HUDEP-2 (cell line): Measurements from ENCODE around the gene ARMC9.
"Not testable (repeated sequence)": the region's sequence is repeated elsewhere in the genome, so short reads cannot be mapped to it uniquely, and the experiment has no call there.

ENCODE experiments used
- DNase-seq, 76 experiments: peaks; one replicate each; lab custom pipeline; 2025; ENCODE audit not compliant: unreplicated experiment in 76 of 76; lab: John Stamatoyannopoulos, UW

ARMC9 gene

DNA sequence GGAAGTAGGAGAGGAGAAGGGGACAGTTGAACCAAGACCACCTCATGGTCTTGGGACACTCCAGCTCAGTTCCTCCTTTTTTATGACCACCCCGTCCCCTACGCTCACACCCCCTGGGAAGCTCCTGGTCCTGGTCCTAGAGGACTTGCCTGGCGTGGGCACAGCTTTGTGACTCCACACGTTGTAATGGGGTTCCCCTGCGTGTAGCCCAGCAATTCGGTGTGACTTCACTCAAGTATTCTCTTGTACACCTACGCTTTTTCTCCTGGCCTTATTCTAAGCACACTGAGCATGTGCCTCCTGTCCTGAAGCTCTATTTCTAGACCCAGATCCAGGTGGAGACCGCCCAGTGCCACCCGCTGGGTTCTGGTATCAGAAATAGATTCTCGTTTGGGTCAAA is 161.0 kb downstream of the ARMC9 start:
- no peak for DNase-seq

DNA sequence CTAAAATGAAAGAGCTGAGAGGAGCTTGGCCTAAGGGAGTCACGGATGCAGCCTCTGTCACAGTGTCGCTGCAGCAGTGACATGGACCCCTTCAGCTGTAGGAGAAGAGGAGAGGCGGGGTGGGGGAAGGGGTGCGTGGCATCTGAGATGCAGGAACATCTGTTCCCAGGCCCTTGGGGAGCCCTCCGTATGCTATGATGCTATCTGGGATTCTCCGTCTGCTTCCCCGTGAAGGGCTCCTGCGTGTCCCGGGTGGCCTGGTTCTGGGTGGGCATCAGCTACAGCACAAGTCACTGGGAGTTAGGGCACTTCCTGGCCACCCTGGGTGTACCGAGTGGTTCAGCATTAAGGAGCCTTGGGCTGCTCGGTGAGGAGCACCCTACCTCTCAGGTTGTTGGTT is 161.5 kb downstream of the ARMC9 start:
- no peak for DNase-seq

GRCh38 chr2:231360401-231360800 is 162.0 kb downstream of the ARMC9 start:
- DNase-seq, result no peak

GRCh38 chr2:231360881-231361371 is 162.5 kb downstream of the ARMC9 start:
- no peak for DNase-seq

DNA sequence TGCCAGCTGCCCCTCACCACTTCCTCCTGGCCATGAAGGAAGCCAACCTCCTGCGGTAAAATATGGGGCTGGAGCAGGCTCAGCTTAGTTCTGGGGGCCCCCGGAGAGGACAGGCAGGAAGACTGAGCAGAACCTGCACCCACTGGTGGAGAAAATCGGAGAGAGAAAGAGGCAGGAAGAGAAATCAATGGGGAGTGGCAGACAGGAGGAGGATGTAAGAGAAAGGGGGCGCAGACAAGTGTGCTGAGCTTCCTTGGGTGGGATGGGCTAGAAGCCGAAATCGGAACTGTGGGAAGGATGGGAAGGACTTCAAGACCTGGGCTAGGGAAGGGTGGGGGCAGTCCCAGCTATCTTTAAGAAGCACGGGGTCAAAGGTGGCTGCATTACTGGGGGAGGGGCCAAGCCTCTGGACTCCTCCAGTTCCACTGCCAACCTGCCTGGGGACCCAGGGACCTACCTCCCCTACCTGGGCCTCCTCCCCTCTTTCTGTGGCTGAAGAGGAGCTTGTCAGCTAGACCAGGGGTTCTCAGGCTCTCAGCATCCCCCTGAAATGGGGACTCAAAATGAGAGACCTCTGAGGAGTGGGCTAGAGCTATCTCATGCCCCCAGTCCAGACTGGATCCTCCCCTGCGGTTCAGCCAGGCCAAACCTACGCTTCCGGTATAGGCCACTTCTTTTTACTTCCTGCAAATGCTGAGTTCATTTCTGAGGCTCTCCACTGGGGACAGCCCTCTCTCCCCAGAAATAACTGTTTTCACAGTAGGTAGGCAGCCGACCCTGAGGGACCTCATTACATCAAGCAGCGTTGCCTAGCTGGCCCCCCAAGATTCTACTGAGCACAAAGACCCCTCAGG is 163.5 kb downstream of the ARMC9 start:
- peak in 4 of 76 experiments; percentile 3 to 18 (median 3) for DNase-seq

- no peak for DNase-seq
Observed at GRCh38 chr2:231362555-231363184, 164.2 kb downstream of the ARMC9 start.

DNA sequence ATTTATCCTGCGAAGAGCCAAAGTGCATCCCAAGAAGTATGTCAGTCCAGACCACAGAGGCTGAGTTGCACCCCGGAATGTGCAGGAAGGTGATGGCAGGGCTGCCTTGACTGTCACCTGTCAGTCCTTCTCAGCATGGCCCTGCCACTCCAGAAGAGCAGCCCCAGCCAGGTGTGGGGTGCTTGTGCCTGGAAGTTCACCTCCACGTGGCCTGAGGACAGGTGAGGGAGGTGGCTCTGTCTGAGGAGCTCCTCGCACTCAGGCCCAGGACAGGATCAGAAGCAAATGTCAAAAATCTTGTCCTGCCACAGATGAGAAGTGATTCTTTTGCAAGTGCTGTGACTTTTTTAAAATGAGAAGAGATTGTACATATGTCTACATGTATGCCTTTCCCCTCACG is 165.6 kb downstream of the ARMC9 start:
- no peak for DNase-seq

GRCh38 chr2:231364961-231365810 is 166.8 kb downstream of the ARMC9 start:
- DNase-seq, result no peak

DNA sequence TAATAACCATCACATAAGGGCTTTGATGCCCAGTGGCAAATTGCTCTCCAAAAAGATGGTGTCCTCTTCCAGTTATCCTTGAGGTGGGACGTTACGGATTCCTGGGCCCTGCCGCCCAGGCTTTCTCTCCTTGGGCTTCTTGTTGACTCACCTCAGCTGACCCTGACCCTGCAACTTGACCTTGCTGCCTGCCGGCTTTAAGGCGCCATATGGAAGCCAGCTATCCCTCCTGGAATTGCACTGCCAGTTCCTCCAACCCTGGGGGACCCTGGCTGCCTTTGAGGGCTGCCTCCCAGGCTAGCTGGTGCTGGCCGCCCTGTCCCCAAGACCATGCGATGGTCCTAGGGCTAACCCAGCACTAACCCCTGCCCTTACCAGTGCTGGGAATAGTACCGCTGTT is 168.7 kb downstream of the ARMC9 start:
- DNase-seq, result no peak

DNA sequence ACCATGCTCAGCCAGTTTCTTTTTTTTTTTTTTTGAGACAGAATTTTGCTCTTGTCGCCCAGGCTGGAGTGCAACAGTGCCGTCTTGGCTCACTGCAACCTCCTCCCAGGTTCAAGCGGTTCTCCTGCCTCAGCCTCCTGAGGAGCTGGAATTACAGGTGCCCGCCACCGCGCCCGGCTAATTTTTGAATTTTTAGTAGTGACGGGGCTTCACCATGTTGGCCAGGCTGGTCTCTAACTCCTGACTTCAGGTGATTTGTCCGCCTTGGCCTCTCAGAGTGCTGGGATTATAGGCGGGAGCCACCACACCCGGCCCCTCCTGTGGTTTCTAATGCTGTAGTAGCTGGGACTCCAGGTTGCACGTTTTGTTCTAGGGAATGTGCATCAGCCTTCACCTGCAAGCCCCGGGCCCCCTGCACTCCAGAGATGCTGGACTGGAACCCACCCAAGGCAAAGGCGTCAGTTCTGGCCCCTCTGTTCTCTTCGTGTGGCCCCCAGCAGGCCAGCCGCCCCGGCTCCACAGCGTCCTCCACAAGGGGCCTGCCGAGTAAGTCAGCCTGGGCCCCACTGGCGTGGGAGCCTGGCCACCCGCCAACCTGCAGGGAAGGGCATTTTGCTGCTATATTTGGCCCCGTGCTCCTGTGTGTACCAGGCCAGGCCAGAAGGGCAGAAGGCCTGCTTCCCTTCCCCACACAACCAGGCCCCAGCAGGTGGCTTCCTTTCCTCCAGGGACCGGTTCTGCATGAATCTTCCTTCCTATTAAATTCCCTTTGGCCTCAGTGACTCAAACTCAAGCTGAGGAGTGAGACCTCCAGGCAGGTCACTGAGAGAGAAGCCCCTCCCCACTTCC is 171.4 kb downstream of the ARMC9 start:
- no peak for DNase-seq

DNA sequence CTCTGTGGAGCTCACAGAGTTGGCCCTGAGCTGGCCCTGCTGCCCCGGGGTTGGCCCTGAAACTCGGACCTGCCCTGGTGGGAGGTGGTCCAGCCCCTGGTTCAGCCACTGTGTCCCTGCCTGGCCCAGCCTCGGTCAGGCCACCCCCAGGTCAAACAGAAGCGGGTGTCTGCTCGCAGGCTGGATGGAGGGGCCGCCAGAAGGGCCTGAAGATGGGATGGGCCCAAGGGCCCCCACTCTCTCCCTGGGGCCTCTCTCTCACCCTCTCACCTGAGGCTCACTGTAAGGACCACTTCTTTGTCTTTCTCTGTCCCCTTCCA is 172.0 kb downstream of the ARMC9 start:
- DNase-seq, result no peak

DNA sequence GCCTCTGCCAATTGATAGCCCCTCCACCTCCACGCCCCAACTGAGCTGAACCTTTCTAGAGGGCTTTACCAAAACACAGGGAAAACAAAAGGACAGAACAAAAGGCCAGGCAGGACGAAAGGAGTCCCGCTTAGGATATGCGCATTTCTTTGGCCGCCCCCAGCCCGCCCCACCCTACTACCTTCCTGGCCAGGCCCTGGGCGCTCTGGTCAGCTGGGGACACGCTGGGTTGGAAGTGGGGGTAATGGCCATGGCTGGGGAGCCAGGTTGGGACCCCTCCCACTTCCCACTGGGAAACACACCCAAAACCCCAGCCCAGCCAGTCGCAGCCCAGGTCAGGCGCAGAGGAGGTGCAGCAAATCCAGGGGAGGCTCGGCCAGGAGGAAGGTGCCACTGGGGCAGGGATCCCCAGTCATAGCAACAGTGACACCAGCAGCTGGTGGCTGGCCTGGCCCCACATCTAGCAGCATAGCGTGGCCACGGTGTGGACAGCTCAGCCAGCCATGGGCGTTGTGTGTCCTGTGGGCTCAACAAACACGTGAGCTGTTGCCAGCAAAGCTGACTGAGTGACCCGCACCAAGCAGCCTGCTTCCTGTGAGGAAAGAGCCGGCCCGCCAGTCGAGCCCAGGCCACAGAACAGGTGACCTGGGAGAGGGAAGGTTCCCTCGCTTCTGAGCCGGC is 172.5 kb downstream of the ARMC9 start:
- no peak for DNase-seq

- no peak for DNase-seq
Observed at GRCh38 chr2:231371430-231372054, 173.1 kb downstream of the ARMC9 start.

DNA sequence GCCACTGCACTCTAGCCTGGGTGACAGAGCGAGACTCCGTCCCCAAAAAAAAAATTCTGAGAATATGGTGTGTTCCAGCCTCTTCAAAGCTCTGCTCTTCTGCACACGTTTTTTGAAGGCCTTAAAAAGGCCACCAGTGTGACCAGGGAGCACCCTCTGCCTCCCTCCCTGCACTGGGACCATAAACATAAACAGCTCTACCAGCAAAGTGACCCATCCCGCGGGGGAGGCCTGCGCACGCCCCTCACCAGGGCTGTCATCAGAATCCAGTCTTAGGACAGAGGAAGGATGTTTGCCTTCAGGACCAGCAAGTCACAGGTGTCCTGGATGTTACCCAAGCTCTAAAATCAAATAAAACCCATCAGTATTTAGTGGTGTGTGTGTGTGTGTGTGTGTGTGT is 173.9 kb downstream of the ARMC9 start:
- no peak for DNase-seq

GRCh38 chr2:231373184-231373583 is 174.8 kb downstream of the ARMC9 start:
- DNase-seq, result no peak

GRCh38 chr2:231373786-231374349 is 175.4 kb downstream of the ARMC9 start:
- DNase-seq, result peak in 18 of 76 experiments; percentile 5 to 53 (median 27)

- DNase-seq, result peak in 7 of 76 experiments; percentile 9 to 30 (median 17)
Observed at GRCh38 chr2:231374771-231375170, 176.3 kb downstream of the ARMC9 start.

DNA sequence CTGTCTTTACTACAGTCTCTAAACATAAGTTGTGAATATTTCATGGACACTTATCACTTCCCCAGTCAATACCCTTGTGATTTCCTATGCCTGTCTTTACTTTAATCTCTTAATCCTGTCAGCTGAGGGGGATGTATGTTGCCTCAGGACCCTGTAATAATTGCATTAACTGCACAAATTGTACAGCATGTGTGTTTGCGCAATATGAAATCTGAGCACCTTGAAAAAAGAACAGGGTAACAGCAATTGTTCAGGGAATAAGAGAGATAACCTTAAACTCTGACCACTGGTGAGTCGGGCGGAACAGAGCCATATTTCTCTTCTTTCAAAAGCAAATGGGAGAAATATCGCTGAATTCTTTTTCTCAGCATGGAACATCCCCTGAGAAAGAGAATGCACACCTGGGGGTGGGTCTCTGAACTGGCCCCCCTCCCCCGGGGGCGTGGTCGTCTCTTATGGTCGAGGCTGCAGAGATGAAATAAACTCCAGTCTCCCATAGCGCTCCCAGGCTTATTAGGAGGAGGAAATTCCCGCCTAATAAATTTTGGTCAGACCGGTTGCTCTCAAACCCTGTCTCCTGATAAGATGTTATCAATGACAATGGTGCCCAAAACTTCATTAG is 177.7 kb downstream of the ARMC9 start:
- DNase-seq, result not testable (repeated sequence)

DNA sequence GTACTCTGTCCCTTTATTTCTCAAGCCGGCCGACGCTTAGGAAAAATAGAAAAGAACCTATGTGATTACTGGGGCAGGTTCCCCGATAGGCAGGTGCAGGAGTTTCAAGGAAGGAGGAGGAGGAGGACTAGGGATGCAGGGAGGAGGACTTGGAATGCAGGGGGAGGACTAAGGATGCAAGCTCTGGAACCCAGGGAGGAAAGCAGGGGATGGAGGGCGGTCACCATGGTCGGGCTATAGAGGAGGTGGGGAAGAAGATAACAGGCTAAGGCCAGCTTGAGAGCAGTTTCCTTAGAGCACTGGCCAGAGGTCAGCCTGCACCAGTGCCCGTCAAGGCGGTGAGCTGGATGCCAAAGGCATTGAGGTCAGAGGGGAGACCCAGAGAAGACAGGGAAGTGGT is 178.4 kb downstream of the ARMC9 start:
- DNase-seq, result no peak
